T47D (cell line): Measurements from ENCODE around the gene AKT1.

Experiments used
- DNase-seq, 2 experiments: peaks; one replicate each; pipeline versions ENCODE4 v3.0.0 to v3.0.0-alpha.2; 2011 to 2012; ENCODE audit warnings: low read depth in 1 of 2, low spot score in 1 of 2
- JUND ChIP-seq: IDR thresholded peaks from 2 replicates; pipeline ENCODE4 v1.6.1; 2012; ENCODE audit warnings: low read depth
- in situ Hi-C: cut with HindIII; loops from 2 replicates; pipeline ENCODE4 v1.10.0; 2016; ENCODE audit warnings: low sequenced_read_pairs, low pct_unique_long_range_greater_than_20kb

AKT1 gene

GRCh38 chr14:104792945-104793702 is 2.4 kb downstream of the AKT1 start:
- no peak for DNase-seq
- TF ChIP-seq JUND: no peak
- in situ Hi-C loops: no loop called here

- TF ChIP-seq JUND: no peak
- in situ Hi-C loops: no loop called here
- no peak for DNase-seq
These were observed 3.3 kb downstream of the AKT1 start for GRCh38 chr14:104792101-104792884.

GRCh38 chr14:104791425-104791824 is 4.1 kb downstream of the AKT1 start:
- no peak for DNase-seq
- in situ Hi-C loops: no loop called here
- TF ChIP-seq JUND: no peak

GRCh38 chr14:104789752-104790743 is 5.5 kb downstream of the AKT1 start:
- DNase-seq: no peak

GRCh38 chr14:104788873-104789663 is 6.5 kb downstream of the AKT1 start:
- in situ Hi-C loops: no loop called here
- no peak for TF ChIP-seq JUND
- no peak for DNase-seq

More at GRCh38 chr14:104789752-104790743, 5.5 kb downstream of the AKT1 start:
- in situ Hi-C loops: no loop called here
- TF ChIP-seq JUND: no peak

- TF ChIP-seq JUND: no peak
- in situ Hi-C loops: no loop called here
- DNase-seq: no peak
These were observed 7.3 kb downstream of the AKT1 start for GRCh38 chr14:104788161-104788818.

- no peak for DNase-seq
- no peak for TF ChIP-seq JUND
- in situ Hi-C loops: no loop called here
These were observed 7.8 kb downstream of the AKT1 start for GRCh38 chr14:104787736-104788135.

- no peak for TF ChIP-seq JUND
- in situ Hi-C loops: no loop called here
- no peak for DNase-seq
These were observed 8.5 kb downstream of the AKT1 start for GRCh38 chr14:104786726-104787675.

- in situ Hi-C loops: no loop called here
- TF ChIP-seq JUND: no peak
- DNase-seq: no peak
These were observed 9.4 kb downstream of the AKT1 start for GRCh38 chr14:104786091-104786586.

- in situ Hi-C loops: no loop called here
- TF ChIP-seq JUND: no peak
- DNase-seq: no peak
These were observed 9.9 kb downstream of the AKT1 start for GRCh38 chr14:104785708-104786080.
